Astrocyte (in vitro differentiated cells and primary cell): Measurements from ENCODE around the gene VPS8. TPM values are rescaled to one million over a fixed set of nuclear protein-coding genes. Genes with fewer than 3 reads are reported as not detected.

Source experiments
- DNase-seq: peaks from one replicate; pipeline ENCODE4 v3.0.0-alpha.2; 2010; ENCODE audit warnings: low read depth
- FAIRE-seq: peaks from 2 replicates; lab custom pipeline; 2011; peaks lifted over from hg19 to GRCh38; lab: Jason Lieb, UNC
- H2AFZ ChIP-seq: 2 replicates; pipeline ENCODE4 v1.6.0; 2012; ENCODE audit warnings: low read depth, low read length, inconsistent platforms
- H3K27ac ChIP-seq: 2 replicates; pipeline ENCODE4 v1.5.1; 2011; ENCODE audit warnings: low read depth, low read length, inconsistent platforms
- H3K27me3 ChIP-seq: 2 replicates; pipeline ENCODE4 v1.6.0; 2011; ENCODE audit warnings: low read length, inconsistent platforms; ENCODE audit not compliant: insufficient read depth
- H3K36me3 ChIP-seq: 2 replicates; pipeline ENCODE4 v1.5.1; 2011; ENCODE audit warnings: low read length, inconsistent platforms; ENCODE audit not compliant: insufficient read depth
- H3K4me1 ChIP-seq: 2 replicates; pipeline ENCODE4 v1.5.1; 2011; ENCODE audit warnings: low read length, inconsistent platforms; ENCODE audit not compliant: insufficient read depth
- H3K4me2 ChIP-seq: 2 replicates; pipeline ENCODE4 v1.6.0; 2012; ENCODE audit warnings: low read length, inconsistent platforms
- H3K4me3 ChIP-seq: 2 replicates; pipeline ENCODE4 v1.5.1; 2011; ENCODE audit warnings: low read depth, mild to moderate bottlenecking, low read length, inconsistent platforms; ENCODE audit not compliant: insufficient read depth
- H3K79me2 ChIP-seq: 2 replicates; pipeline ENCODE4 v1.6.0; 2012; ENCODE audit warnings: mild to moderate bottlenecking, low read length, inconsistent platforms; ENCODE audit not compliant: insufficient read depth
- H3K9ac ChIP-seq: 2 replicates; pipeline ENCODE4 v1.6.0; 2012; ENCODE audit warnings: mild to moderate bottlenecking, low read length, inconsistent platforms
- H3K9me3 ChIP-seq: 2 replicates; pipeline ENCODE4 v1.5.1; 2012; ENCODE audit warnings: low read depth, mild to moderate bottlenecking, low read length, inconsistent platforms; ENCODE audit not compliant: insufficient read depth
- H4K20me1 ChIP-seq: 2 replicates; pipeline ENCODE4 v1.6.0; 2012; ENCODE audit warnings: low read length, inconsistent platforms; ENCODE audit not compliant: insufficient read depth
- H3K27ac Mint-ChIP-seq: one replicate; pipeline ENCODE4 v1.8.0; 2021; ENCODE audit warnings: mild to moderate bottlenecking, mixed read lengths; ENCODE audit not compliant: unreplicated experiment
- H3K27me3 Mint-ChIP-seq: one replicate; pipeline ENCODE4 v1.8.0; 2021; ENCODE audit warnings: low read depth, mixed read lengths; ENCODE audit not compliant: unreplicated experiment
- H3K36me3 Mint-ChIP-seq: one replicate; pipeline ENCODE4 v1.8.0; 2021; ENCODE audit warnings: low read depth, mixed read lengths; ENCODE audit not compliant: unreplicated experiment
- H3K4me1 Mint-ChIP-seq: one replicate; pipeline ENCODE4 v1.8.0; 2021; ENCODE audit warnings: low read depth, mixed read lengths; ENCODE audit not compliant: unreplicated experiment
- H3K4me3 Mint-ChIP-seq: one replicate; pipeline ENCODE4 v1.8.0; 2021; ENCODE audit warnings: mild to moderate bottlenecking, moderate library complexity, mixed read lengths; ENCODE audit not compliant: unreplicated experiment
- H3K9me3 Mint-ChIP-seq: one replicate; pipeline ENCODE4 v1.8.0; 2021; ENCODE audit warnings: mild to moderate bottlenecking, mixed read lengths; ENCODE audit not compliant: unreplicated experiment
- EZH2 ChIP-seq: IDR thresholded peaks from 2 replicates; pipeline ENCODE4 v1.6.1; 2012; ENCODE audit warnings: mild to moderate bottlenecking, low read length, inconsistent platforms; ENCODE audit not compliant: insufficient read depth
- total RNA-seq: library from RNA; stranded (reverse); gene quantifications from 2 replicates; pipeline ENCODE4 v1.2.1, GENCODE V29; 2021
- TF ChIP-seq, protein P1 (sequence below): IDR thresholded peaks from 2 replicates; pipeline ENCODE4 v1.5.1; 2011; ENCODE audit warnings: low read depth, mild to moderate bottlenecking, inconsistent platforms, low read length, moderate library complexity; ENCODE audit not compliant: insufficient read depth

Gene VPS8
- total RNA-seq, 1 donor from 2014 or later = 40.7 TPM

DNA sequence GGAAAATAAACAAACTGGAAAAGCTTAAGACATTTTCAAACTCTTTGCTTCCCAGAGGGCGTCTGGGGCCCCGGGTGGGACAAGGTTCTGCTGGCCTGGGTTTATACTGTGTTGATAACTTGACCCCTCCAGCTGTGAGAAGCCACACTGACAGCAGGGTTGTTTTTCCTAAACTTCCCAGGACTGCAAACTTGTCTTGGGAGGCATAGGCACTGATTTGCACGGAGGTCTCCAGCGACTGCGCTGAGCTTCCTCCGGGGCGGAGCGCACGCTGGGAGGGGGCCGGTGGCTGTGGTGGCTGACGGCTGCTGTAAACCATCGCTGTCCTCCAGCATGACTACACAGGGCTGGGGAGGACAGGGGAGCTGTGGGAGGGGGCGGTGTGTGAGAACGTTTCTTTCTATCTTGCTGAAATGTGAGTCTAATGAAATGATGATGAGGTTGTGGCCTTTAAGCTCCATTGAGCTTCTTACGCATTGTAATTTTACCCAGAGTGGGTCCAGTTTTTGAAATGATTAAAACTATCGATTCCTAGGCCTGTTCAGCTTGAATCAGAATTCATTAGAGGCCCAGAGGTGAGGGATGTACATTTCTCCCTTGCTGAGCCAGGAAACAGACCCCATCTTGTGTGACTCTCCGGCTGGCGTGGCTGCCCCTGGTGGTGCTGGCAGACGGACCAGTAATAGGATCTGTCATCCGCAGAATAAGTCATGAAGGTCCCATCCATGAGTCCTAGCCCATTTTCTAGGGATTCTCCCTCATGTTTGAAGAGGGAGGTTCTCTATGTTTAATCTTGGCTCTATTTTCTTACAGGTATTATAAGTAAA is 40.5 kb upstream of the VPS8 start:
- H3K4me3 Mint-ChIP-seq = no peak overlapping the region
- Histone ChIP-seq H3K4me3 (no peak overlapping the region), H3K9ac (no peak overlapping the region), H2AFZ (no peak overlapping the region), H3K79me2 (no peaks in the 10 kb centered on the region), H3K27ac (no peak overlapping the region), H3K4me1 (peaks cover 5% of the 10 kb centered on the region), H3K9me3 (no peaks in the 10 kb centered on the region), H4K20me1 (no peaks in the 10 kb centered on the region), H3K4me2 (no peak overlapping the region), H3K36me3 (no peaks in the 10 kb centered on the region), H3K27me3 (peaks cover 14% of the 10 kb centered on the region)
- no peak for DNase-seq
- no peaks in the 10 kb centered on the region for H3K36me3 Mint-ChIP-seq
- H3K27ac Mint-ChIP-seq = no peak overlapping the region
- H3K4me1 Mint-ChIP-seq = peaks cover 6% of the 10 kb centered on the region
- H3K9me3 Mint-ChIP-seq = no peaks in the 10 kb centered on the region
- H3K27me3 Mint-ChIP-seq = peaks cover 18% of the 10 kb centered on the region
- TF ChIP-seq EZH2 = no peak
- TF ChIP-seq, protein P1, sequence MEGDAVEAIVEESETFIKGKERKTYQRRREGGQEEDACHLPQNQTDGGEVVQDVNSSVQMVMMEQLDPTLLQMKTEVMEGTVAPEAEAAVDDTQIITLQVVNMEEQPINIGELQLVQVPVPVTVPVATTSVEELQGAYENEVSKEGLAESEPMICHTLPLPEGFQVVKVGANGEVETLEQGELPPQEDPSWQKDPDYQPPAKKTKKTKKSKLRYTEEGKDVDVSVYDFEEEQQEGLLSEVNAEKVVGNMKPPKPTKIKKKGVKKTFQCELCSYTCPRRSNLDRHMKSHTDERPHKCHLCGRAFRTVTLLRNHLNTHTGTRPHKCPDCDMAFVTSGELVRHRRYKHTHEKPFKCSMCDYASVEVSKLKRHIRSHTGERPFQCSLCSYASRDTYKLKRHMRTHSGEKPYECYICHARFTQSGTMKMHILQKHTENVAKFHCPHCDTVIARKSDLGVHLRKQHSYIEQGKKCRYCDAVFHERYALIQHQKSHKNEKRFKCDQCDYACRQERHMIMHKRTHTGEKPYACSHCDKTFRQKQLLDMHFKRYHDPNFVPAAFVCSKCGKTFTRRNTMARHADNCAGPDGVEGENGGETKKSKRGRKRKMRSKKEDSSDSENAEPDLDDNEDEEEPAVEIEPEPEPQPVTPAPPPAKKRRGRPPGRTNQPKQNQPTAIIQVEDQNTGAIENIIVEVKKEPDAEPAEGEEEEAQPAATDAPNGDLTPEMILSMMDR = no peak
- no peak for FAIRE-seq

DNA sequence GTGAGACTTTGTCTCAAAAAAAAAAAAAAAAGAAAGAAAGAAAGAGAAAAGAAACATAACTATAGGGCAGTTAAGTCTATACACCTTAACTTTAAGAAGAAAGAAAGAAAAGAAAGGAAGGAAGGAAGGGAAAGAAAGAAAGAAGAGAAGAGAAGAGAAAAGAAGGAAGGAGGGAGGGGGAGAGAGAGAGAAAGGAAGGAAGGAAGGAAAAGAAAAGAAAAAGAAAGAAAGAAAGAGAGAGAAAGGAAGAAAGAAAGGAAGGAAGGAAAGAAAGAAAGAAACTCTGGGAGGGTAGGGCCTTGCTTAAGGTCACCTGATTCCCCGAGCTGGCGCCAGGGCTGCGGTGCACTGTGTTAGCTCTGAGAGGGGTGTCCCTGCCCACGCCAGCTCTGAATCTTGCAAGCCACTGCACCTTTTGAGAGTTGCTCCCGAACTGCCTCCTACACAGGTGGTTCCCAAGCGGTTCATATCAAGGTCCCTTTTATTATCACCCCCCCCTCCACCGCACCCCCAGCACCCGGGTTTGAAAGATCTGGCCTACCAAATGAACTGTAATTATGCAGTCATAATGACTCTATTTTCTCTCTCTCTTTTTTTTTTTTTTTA is 39.2 kb upstream of the VPS8 start:
- no peak overlapping the region for H3K9ac ChIP-seq
- Mint-ChIP-seq H3K27ac (no peak overlapping the region), H3K9me3 (no peaks in the 10 kb centered on the region), H3K4me1 (no peaks in the 10 kb centered on the region), H3K36me3 (no peaks in the 10 kb centered on the region), H3K4me3 (no peak overlapping the region), H3K27me3 (peaks cover 22% of the 10 kb centered on the region)
- no peak overlapping the region for H3K27ac ChIP-seq
- H4K20me1 ChIP-seq = no peaks in the 10 kb centered on the region
- DNase-seq = no peak
- TF ChIP-seq, protein P1 = no peak
- TF ChIP-seq EZH2 = no peak
- H2AFZ ChIP-seq = no peak overlapping the region
- no peak for FAIRE-seq
- no peak overlapping the region for H3K4me2 ChIP-seq
- H3K9me3 ChIP-seq = no peaks in the 10 kb centered on the region
- no peak overlapping the region for H3K4me3 ChIP-seq
- H3K4me1 ChIP-seq = peaks cover 5% of the 10 kb centered on the region
- H3K36me3 ChIP-seq = no peaks in the 10 kb centered on the region
- H3K79me2 ChIP-seq = no peaks in the 10 kb centered on the region
- peaks cover 10% of the 10 kb centered on the region for H3K27me3 ChIP-seq
